HG03135 (cell line): ENCODE data around the gene REXO4.
"Not testable (repeated sequence)": the region's sequence is repeated elsewhere in the genome, so short reads cannot be mapped to it uniquely, and the experiment has no call there.

Experiments used
- ATAC-seq: cut with Tn5 transposase; IDR thresholded peaks from one replicate; pipeline ENCODE4 v1.9.1; 2021; ENCODE audit warnings: mild to moderate bottlenecking, moderate library complexity; ENCODE audit not compliant: unreplicated experiment

The REXO4 gene

GRCh38 chr9:133451865-133452264, 34.1 kb upstream of the REXO4 start:
- ATAC-seq: not testable (repeated sequence)

GRCh38 chr9:133449760-133450159, 31.9 kb upstream of the REXO4 start:
- no peak for ATAC-seq

- ATAC-seq: no peak
These were observed 30.7 kb upstream of the REXO4 start for GRCh38 chr9:133448487-133448972.

- ATAC-seq: no peak
These were observed 27.6 kb upstream of the REXO4 start for GRCh38 chr9:133445293-133445969.

- ATAC-seq: no peak
These were observed 26.2 kb upstream of the REXO4 start for GRCh38 chr9:133443982-133444381.

GRCh38 chr9:133443248-133443647, 25.4 kb upstream of the REXO4 start:
- no peak for ATAC-seq

GRCh38 chr9:133441571-133441970, 23.8 kb upstream of the REXO4 start:
- no peak for ATAC-seq

- ATAC-seq: peak; percentile 66
These were observed 23.1 kb upstream of the REXO4 start for GRCh38 chr9:133440874-133441273.

- ATAC-seq: no peak
These were observed 21.5 kb upstream of the REXO4 start for GRCh38 chr9:133439337-133439736.

GRCh38 chr9:133437753-133438531, 20.1 kb upstream of the REXO4 start:
- no peak for ATAC-seq

GRCh38 chr9:133436681-133437080, 18.9 kb upstream of the REXO4 start:
- no peak for ATAC-seq

GRCh38 chr9:133433351-133433843, 15.6 kb upstream of the REXO4 start:
- ATAC-seq: no peak

GRCh38 chr9:133430244-133430643, 12.4 kb upstream of the REXO4 start:
- no peak for ATAC-seq

GRCh38 chr9:133429641-133430161, 11.9 kb upstream of the REXO4 start:
- no peak for ATAC-seq

- no peak for ATAC-seq
These were observed 11.4 kb upstream of the REXO4 start for GRCh38 chr9:133429214-133429613.

- ATAC-seq: no peak
These were observed 10.8 kb upstream of the REXO4 start for GRCh38 chr9:133428617-133429101.

- ATAC-seq: no peak
These were observed 10.0 kb upstream of the REXO4 start for GRCh38 chr9:133427658-133428348.

GRCh38 chr9:133426011-133426410, 8.2 kb upstream of the REXO4 start:
- ATAC-seq: no peak

- ATAC-seq: no peak
These were observed 7.3 kb upstream of the REXO4 start for GRCh38 chr9:133425049-133425632.

GRCh38 chr9:133424187-133424586, 6.4 kb upstream of the REXO4 start:
- no peak for ATAC-seq

- no peak for ATAC-seq
These were observed 5.4 kb upstream of the REXO4 start for GRCh38 chr9:133423216-133423615.
